GM19035 (cell line): ENCODE measurements around the gene COL26A1.
"Not testable (repeated sequence)": the region's sequence is repeated elsewhere in the genome, so short reads cannot be mapped to it uniquely, and the experiment has no call there.

ENCODE experiments used
- ATAC-seq: cut with Tn5 transposase; IDR thresholded peaks from one replicate; pipeline ENCODE4 v1.9.1; 2021; ENCODE audit not compliant: unreplicated experiment

Gene COL26A1

DNA sequence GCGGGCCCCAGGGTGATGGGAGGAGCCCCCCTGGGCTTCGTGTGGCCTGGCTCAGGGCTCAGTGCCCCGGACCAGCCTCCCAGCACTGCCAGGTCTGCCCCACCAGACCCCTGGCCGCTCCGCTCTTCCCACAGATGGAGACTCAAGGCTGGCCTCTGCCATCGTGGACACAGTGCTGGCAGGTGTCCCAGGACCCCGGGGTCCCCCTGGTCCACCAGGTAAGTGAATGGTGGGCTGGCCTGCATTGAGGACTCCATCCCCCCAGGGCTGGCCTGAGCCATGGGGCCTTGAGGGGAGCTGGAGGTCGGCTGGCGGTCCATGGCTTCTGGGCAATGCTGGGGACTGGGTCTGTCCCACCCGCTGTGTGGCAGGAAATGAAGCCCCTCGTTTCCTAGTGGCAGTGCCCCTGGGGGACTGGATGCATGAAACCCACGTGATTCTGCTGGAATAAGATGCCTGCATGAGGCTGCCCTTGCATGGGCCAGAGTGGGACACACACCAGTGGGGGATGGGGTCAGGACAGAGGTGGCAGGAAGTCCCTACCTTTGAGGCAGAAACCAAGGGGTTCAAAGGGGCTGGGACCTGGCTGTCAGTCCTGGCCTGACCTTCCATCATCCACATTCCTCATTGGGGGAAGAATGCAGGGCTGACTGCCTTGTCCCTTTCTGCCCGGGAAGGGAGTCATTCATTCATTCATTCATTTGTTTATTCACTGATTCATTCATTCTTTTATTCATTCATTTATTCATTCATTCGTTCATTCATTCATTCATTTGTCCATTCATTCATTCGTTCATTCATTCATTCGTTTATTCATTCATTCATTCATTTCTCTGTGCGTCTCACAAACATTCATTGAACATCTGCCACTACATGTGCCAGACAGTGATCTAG lies 184.6 kb downstream of the COL26A1 start:
- no peak for ATAC-seq

DNA sequence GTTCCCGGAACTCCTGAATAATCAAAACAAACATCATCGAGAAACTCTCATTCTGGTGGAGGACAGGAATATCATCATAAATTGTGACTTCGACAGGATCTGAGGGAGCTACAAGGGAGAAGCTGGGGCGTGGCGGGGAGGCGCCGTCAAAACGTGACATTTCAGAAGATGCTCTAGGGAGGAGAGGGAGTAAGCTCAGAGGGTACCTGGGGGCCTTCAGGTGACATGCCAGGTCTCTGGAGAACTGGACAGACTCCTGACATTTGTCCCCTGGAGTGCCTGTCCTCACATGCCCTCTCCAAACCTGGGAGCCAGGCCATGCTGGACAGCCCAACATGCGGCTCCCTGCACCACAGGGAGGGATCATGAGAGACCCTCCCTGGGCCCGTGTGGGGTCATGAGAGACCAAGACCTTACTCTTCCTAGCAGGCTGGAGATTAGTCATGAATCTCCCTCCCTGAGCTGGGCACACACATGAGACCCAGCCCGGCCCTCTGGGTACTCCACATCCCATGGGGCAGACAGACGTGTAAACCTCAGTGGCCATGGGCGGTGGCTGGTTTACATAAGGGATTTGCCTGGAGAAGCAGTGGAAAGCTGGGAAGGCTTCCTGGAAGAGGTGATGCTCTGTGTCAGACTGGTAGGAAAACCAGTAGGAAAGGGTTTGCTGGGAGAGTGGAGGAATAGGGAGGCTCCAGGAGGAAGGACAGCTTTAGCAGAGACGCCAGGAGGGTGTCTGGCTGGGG lies 185.4 kb downstream of the COL26A1 start:
- no peak for ATAC-seq

DNA sequence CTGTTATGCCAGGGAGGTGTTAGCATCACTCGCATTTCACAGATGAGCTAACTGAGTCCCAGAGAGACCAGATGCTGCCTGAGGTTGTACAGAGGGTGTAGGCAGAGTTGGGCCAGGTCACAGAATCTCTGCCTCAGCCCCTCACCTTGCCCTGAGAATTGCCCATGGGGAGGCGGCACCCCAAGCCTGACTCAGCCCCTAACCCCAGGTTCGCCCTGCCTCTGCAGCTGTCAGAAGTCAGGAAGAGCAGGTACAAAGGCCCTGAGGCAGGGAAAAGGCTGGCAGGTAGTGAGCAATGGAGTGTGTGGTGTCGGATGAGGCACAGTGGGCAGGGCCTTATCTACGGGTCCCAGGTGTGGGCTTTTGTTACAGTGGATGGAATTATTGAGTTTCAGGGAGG lies 187.1 kb downstream of the COL26A1 start:
- no peak for ATAC-seq

DNA sequence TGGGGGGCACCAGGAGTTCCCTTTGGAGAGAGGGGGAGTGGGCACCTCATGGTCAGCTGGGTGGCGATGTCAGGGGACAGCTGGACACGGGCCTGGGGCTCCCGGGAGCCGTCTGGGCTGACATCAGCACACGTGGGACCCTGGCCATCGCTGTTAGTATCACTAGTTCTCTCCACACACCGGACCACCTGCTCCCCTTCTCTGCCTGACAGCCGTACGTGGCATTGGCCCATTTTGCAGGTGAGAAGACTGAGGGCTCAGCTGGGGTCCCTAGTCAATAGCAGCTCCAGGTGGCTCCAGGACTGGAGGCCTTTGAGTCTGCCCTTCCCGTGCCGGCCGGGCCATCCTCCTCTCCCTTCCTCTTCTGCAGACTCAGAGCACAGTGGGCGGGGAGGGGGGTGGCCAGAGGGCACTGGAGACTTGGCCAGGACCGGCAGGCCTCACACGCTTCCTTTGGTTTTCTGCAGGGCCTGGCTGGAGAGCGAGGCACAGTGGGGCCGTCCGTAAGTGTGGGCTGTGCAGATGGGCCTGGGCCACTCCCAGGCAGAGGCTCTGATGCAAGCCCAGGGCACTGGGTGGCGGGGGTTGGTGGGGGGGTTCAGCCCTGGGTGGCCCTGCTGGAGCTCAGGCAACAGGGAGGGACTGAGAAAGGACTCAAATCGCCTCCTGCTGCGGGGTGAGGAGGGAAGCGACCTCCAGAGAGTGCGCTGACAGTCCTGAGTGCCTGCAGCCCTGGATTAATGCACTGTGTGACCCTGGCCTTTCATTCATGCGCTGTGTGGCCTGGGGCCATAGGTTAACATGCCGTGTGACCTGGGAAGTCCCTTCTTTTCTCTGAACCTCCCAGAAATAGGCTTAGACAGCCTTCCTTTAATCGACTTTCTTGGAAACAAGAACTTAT lies 188.2 kb downstream of the COL26A1 start:
- no peak for ATAC-seq

DNA sequence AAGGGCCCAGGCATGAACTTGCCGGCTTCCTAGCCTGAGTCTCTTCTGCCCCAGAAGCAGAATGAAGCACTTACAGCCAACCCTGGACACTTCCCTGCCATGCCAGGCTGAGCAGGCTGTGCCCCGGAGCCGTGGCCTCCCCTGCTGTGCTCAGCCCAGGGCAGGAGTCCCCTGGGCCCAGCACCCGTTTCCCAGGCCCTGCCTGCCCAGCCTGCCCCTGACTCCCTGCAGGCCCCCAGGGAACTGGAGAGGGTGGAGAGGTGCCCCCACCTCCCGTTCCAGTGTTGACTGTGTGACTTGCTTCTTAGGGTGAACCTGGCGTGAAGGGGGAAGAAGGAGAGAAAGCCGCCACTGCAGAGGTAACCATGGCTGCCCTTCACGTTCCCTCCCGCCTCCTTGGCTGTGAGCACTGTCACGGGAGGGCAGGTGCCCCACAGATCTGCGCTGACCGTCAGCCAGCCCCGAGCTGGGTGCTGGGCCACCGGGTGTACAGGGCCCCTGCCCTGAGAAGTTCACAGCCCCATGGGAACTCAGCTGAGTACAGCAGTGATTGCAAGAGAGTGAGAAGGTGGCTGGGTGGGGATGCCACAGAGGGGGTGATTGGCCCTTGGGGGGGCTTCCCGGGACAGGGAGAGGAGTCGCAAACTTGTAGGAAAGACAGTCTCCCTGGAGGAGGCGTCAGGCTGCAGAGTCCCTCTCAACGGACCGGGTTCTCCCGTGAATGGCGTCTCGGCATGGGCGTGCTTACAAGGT lies 190.5 kb downstream of the COL26A1 start:
- ATAC-seq = no peak

DNA sequence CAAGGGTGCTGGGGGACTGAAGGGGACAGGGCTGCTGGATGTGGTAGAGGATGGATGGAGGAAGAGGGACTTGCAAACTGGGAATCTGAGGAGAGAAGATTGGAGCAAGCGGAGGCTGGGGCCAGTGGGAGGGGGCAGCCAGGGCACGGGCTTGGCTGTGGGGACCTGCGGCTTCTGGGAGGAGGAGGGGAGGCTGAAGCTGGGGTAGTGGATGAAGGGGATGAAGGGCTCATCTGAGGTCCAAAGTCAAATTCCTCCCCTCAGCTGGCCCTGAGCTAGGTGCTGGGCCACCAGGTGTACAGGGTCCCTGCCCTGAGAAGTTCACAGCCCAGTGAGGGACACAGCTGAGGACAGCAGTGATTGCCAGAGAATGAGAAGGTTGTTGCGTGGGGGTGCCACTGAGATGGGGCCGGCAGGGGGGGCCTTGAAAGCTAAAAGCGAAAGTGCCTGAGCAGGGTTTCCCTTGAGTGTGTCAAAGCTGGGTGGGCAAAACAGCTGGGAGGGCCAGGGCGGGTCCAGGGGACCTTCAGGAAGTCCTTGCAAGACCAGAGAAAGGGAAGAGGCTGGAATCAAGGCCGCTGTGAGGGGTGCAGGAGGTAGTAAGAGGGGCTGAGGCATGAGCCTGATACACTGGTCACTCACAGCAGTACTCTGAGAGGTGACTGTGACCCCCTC lies 191.2 kb downstream of the COL26A1 start:
- no peak for ATAC-seq

DNA sequence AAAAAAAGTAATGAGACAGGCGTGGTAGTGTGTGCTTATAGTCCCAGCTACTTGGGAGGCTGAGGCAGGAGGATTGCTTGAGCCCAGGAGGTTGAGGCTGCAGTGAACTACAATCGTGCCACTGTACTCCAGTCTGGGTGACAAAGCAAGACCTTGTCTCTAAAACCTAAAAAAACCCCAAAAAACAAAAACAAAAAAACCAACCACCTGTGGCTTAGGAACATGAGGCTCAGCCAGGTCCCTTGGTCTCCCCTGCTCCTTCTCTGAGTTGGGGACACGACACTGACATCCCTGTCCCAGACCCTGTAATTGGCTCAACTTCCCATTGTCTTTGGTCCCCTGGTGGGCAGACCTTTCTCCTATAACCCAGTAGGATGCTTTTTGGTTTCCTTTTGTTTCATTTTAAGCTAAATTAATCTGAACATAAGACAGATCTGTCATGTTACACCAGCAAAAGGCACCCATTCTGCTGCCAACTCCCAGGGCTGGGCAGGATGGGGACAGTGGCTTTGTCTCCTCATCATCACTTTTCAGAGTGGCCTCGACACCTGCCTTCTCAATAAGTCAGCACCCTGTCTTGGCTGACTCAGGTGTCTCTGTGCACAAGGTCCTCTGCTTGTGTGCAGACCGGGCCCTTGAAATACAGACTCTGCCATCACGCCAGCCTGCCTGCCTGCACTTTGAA lies 192.1 kb downstream of the COL26A1 start:
- ATAC-seq = no peak

DNA sequence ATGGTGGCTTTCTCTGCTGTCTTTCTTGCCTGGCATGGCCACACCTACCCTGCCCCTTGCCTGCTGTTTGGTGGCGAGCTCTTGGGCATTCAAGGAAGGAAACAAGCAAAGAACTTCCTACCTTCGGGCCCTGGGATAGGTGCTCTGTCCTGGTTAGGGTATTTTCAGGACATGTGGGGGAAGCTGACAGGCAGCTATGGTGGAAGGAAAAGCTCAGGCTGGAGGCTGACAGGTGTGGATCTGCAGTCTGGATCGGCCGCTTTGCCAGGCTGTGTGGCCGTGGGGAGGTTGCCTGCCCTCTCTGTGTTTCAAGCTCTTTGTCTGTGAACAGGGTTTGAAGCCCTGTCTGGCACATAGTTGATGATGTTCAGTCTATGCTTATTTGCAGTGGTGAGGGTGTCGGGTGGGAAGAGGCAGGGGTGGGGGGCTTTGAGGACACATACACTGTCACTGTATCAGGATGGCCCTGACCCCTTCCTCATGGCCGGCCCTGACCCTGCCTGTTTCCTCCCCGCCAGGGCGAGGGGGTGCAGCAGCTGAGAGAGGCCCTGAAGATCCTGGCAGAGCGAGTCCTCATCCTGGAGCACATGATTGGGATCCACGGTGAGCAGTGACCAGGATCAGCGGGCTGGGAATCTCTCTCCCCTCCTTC lies 192.7 kb downstream of the COL26A1 start:
- no peak for ATAC-seq

DNA sequence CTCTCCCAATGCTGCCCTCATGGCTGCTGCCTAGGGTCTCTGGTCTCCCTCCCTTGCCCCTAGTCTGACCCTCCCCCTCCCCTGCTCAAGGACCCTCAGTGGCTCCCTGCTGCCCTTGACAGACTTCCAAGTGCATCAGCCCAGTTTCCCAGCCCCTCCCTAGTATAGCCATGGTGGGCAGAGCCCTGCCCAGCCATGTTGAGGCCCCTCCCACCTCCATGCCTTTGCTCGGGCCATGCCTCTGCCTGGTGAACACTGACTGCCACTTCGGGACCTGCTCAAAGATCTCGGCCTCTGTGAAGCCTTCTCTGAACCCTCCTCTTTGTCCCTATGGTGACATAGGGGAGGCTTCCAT lies 193.2 kb downstream of the COL26A1 start:
- no peak for ATAC-seq

DNA sequence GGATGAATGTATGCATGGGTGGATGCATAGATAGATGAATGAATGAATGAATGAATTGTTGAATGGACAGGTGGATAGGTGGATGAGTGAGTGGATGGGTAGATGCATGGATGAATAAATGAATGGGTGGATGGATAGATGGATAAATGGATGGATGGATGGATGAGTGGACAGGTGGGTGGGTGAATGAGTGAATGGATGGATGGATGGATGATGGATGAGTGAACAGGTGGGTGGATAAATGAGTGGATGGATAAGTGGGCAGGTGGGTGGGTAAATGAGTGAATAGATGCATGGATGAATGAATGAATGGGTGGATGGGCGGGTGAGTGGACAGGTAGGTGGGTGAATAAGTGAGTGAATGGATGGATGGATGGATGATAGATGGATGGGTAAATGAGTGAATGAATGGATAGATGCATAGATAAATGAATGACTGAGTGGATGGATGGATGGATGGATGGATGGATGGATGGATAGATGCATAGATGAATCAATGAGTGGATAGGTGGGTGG lies 193.8 kb downstream of the COL26A1 start:
- no peak for ATAC-seq

DNA sequence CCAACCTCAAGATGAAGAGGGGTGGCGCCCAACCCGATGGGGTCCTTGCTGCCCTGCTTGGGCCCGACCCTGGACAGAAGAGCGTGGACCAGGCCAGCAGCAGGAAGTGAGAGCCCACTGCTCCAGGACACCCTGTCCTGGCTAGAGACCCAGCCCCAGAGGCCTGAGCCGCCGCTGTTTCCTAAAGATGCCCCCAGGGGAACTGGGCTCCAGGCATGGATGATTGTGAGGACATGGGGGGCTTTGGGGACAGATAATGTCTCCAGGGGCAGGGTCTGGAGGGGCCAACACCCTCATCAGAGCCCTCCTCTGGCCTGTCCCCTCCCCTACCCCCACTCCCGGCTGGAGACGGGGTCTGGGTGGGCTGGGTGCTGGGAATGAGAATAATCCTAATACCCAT lies 194.7 kb downstream of the COL26A1 start:
- no peak for ATAC-seq

DNA sequence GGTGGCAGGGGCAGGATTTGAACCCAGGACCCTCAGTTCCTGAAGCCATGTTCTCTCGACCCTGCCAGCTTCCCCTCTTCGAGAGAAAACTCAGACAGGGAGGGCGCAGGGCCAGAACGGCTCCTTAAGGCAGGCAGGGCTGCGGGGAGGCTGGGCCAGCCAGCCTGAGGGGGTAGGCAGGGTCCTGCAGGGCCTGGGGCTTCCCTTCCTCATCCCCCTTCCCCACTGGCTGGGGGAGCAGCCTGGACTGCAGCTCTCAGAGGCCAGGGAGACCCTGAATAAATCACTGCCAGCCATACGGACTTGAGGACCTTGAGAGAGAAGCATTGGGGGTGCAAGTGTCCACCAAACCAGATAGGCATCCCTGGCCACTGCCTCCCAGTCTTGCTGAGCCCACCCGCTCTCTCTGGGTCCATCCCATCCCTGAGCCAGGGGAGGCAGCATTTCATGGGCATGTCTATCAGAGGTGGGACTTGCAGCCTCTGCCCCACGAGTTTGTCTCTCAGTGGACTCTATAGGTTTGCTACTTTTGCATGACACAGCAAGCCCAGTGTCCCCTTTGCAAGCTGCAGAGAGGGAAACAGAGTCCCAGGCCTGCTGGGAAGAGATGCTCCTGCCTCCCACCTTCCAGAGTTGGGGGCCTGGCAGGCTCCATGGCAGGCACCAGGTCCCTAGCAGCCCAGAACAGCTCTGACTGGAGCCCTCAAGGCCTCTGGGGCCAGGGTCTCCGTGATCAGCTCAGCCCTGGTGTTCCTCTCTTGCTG lies 195.5 kb downstream of the COL26A1 start:
- ATAC-seq = no peak

DNA sequence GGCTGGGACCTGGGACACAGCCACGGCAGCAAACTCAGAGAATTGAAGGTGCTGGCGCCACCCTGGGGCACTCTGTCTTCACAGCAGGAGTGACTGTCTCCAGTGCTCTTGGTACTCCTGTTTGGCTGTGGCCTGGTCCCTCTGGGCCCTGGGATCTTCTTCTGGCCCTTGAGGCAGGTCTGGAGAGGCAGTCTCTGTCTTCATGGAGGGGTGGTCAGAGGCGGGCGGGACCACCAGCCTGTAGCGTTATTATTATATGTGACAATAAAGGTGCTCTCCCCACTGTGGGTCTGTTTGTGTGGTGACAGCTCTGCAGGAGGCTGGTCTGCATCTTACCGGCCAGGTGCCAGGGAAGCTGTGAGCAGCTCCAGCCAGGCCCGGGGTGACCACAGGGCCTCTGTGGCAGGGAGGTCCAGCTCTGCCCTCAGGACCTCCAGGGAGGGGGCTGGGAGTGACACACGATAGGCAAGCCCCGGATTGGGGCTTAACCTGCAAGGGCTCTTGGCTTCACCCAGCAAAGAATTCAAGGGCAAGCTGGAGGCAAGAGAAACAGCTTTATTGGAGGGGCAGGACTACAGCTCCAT lies 196.2 kb downstream of the COL26A1 start:
- no peak for ATAC-seq

DNA sequence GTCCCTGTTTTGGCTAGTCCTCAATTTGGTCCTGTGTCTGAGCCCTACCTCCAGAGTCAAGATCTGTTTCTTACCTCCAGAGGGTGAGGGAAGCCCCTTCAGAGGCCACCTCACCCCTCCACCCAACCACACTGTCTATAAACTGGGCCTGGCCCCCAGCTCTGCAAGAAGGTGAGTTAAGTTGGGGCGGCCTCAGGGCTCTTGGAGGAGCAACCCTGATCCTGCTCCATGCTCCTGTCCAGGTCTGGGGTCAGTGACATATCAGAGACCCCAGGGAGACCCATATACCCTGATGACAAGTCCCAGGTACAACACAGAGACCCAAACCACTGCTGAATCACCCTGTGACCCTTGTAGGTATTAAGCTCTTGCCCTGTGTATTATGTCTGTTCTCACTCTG lies 196.9 kb downstream of the COL26A1 start:
- ATAC-seq = no peak

DNA sequence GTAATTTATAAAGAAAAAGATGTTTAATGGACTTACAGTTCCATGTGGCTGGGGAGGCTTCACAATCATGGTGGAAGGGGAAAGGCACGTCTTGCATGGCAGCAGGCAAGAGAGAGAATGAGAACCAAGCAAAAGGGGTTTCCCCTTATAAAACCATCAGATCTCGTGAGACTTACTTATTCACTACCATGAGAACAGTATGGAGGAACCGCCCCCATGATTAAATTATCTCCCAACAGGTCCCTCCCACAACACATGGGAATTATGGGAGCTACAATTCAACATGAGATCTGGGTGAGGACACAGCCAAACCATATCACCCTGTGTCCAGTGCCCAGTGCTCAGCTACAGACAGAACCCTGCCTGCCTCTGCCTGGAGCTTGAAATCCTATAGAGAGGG lies 197.3 kb downstream of the COL26A1 start:
- not testable (repeated sequence) for ATAC-seq

DNA sequence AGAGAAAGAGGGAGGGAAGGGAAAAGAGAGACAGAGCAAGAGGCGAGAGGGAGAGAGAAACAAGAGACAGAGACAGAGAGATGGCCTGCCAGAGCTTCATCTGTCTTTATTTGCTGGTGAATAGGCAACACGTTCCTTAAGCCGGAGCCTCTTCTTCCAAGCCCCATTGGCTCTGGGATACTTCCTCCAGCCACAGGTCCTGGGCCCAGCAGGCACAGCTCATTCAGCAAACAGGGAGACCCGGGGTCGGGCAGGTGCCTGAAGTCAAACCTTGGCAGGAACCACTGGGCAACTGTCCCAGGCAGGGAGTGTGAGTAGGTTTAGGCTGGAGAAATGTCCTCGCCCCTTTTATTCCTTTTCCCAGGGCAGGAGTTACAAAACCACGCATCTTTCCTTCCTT lies 198.2 kb downstream of the COL26A1 start:
- ATAC-seq = no peak

DNA sequence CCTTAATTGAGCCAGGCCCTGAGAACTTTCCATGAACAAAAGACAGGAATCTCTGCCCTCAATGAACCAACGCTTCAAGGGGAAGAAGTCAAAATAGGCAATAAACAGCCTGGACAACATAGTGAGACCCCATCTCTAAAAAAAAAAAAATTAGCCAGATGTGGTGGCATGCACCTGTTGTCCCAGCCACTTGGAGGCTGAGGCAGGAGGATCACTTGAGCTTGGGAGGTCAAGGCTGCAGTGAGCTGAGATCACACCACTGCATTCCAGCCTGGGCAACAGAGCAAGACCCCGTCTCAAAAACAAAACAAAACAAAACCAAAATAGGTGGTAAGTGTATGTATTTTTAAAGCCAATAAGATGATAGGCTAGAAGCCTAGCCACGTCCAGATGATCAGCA lies 198.6 kb downstream of the COL26A1 start:
- ATAC-seq = not testable (repeated sequence)
